ENCODE measurements around the gene GPD2.

DNA sequence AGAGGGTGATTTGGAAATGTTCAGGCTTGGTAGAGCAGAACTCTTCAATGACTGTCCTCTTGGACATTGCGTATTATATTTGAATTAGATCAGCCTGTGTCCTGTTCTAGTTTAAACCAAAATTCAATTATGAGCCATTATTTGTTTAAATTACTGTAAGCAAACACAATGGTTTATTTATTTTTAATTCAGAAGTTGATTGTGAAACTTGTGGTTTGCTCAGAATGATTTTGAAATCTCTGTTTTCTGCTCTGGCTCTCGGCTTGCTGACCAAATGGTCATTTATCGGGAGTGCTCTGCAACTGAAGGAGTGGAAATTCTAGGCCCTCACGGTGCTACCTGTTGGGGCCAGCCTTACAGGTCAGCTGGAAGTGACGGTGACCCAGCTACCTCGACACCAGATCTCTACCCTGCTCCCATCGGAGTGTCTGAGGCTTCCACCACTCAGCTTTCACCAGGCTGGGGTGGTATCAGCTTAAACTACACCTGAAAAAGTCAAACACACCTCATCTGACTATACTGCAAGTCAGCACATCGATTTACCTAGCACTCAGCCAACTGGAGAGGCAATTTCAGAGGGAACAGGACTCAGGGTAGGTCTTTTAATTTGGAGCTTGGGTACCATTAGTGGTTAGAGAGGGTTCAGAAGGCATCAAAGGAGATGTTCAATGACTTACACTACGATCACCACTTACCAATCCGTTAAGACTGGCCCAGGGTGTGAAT, 36.8 kb upstream of the GPD2 start:
- no peak for TF ChIP-seq CTCF (conservative IDR thresholded peaks at IDR 0.05; ENCODE audit: low read depth, low read length)
- no peak for TF ChIP-seq POLR2A (IDR thresholded peaks at IDR 0.05; ENCODE audit: low read depth, low read length)
- peak; percentile 82 for TF ChIP-seq CEBPB (IDR thresholded peaks at IDR 0.05; ENCODE audit: low read depth, low read length)
- no peak for TF ChIP-seq RFX5 (IDR thresholded peaks at IDR 0.05; ENCODE audit: low read depth, low read length)
- no peak for TF ChIP-seq SMC3 (IDR thresholded peaks at IDR 0.05; ENCODE audit: low read depth, low read length)

Measured in IMR-90 (cell line).